GM12878 (cell line): ENCODE measurements around the gene LDLRAD3. TPM values are rescaled to one million over a fixed set of nuclear protein-coding genes. Genes with fewer than 3 reads are reported as not detected.

Source experiments
- ATAC-seq: fragments of 200-7000 bp; cut with Tn5 transposase; 3 replicates; pipeline ENCODE4 v1.9.1; 2020; ENCODE audit warnings: mild to moderate bottlenecking, moderate library complexity
- BruUV-seq: library from RNA; stranded (reverse); fragments of 400-500 nt; replicated peaks from 2 replicates; lab custom pipeline; 2021; lab: Mats Ljungman, UMichigan
- CTCF ChIA-PET: fragments of 300-600 bp; sonication (Branson Sonifier 250); formaldehyde crosslinking; extraction: SDS; loops from one replicate; lab custom pipeline; 2021; ENCODE audit warnings: inconsistent platforms; lab: Yijun Ruan, JAX
- POLR2A ChIA-PET: fragments of 350-600 bp; formaldehyde crosslinking; extraction: SDS; loops from one replicate; lab custom pipeline; 2021; ENCODE audit warnings: inconsistent platforms; lab: Charles Lee
- RAD21 ChIA-PET: fragments of 300-600 bp; sonication (Branson Sonifier 250); formaldehyde crosslinking; loops from one replicate; lab custom pipeline; 2023; ENCODE audit warnings: antibody characterized with exemption; ENCODE audit not compliant: unreplicated experiment; lab: Charles Lee
- SMC1A ChIA-PET: fragments of 300-600 bp; sonication (Branson Sonifier 250); formaldehyde crosslinking; loops from one replicate; lab custom pipeline; 2023; ENCODE audit not compliant: unreplicated experiment, uncharacterized antibody; lab: Charles Lee
- DNase-seq: peaks from one replicate; pipeline ENCODE4 v3.0.0-alpha.2; 2011; ENCODE audit warnings: low read depth, low spot score
- FAIRE-seq: peaks from 3 replicates; lab custom pipeline; 2011; peaks lifted over from hg19 to GRCh38; lab: Jason Lieb, UNC
- H2AFZ ChIP-seq: 2 replicates; pipeline ENCODE4 v1.6.0; 2011; ENCODE audit warnings: low read depth, low read length, control low read depth; ENCODE audit not compliant: control insufficient read depth
- H3K27ac ChIP-seq: 2 replicates; pipeline ENCODE4 v1.5.1; 2011; ENCODE audit warnings: control low read depth; ENCODE audit not compliant: control insufficient read depth, insufficient read depth
- H3K27me3 ChIP-seq, 2 experiments: replicated peaks in 1 of 2; 2 replicates each; pipeline versions ENCODE4 v1.6.0 to v1.6.1; 2011; ENCODE audit warnings: low read length in 1 of 2; ENCODE audit not compliant: control insufficient read depth in 2 of 2, insufficient read depth in 2 of 2
- H3K36me3 ChIP-seq, 2 experiments: 2 replicates each; pipeline ENCODE4 v1.5.1; 2011; ENCODE audit warnings: low read length in 1 of 2; ENCODE audit not compliant: control insufficient read depth in 2 of 2, insufficient read depth in 2 of 2
- H3K4me1 ChIP-seq: 2 replicates; pipeline ENCODE4 v1.6.1; 2011; ENCODE audit warnings: mild to moderate bottlenecking, low read length, moderate library complexity, mixed read lengths; ENCODE audit not compliant: control insufficient read depth, insufficient read depth
- H3K4me2 ChIP-seq: 2 replicates; pipeline ENCODE4 v1.6.0; 2011; ENCODE audit warnings: control low read depth; ENCODE audit not compliant: control insufficient read depth, insufficient read depth
- H3K4me3 ChIP-seq: fragments of 200-600 bp; sonication (generic); 2 replicates; pipeline ENCODE4 v1.5.1; 2016
- H3K79me2 ChIP-seq: 2 replicates; pipeline ENCODE4 v1.6.0; 2011; ENCODE audit warnings: low read length; ENCODE audit not compliant: control insufficient read depth, insufficient read depth
- H3K9ac ChIP-seq: 2 replicates; pipeline ENCODE4 v1.8.0; 2011; ENCODE audit warnings: low read length, control low read depth, mixed read lengths; ENCODE audit not compliant: control insufficient read depth, insufficient read depth
- H3K9me3 ChIP-seq: replicated peaks from 3 replicates; pipeline ENCODE4 v1.5.1; 2011; ENCODE audit warnings: mild to moderate bottlenecking, low read length; ENCODE audit not compliant: control insufficient read depth, insufficient read depth
- H4K20me1 ChIP-seq: 2 replicates; pipeline ENCODE4 v1.6.0; 2011; ENCODE audit not compliant: control insufficient read depth, insufficient read depth
- CHD2 ChIP-seq: IDR thresholded peaks from 2 replicates; pipeline ENCODE4 v1.6.1; 2011; ENCODE audit warnings: low read depth, low read length, improper control_type of control experiment, borderline replicate concordance
- DPF2 ChIP-seq: fragments of 450-650 bp; IDR thresholded peaks from 2 replicates; pipeline ENCODE4 v1.6.1; 2017; ENCODE audit warnings: mild to moderate bottlenecking
- IKZF1 ChIP-seq: fragments of 450-650 bp; conservative IDR thresholded peaks from 2 replicates; pipeline ENCODE4 v1.6.1; 2017; ENCODE audit warnings: antibody characterized with exemption, mild to moderate bottlenecking
- PAX5 ChIP-seq: IDR thresholded peaks from 2 replicates; pipeline ENCODE4 v1.6.1; 2011; ENCODE audit warnings: low read depth, low read length, borderline replicate concordance
- SREBF1 ChIP-seq: IDR thresholded peaks from 2 replicates; pipeline ENCODE4 v1.6.1; 2012; ENCODE audit warnings: mild to moderate bottlenecking, low read length
- YY1 ChIP-seq: IDR thresholded peaks from 2 replicates; pipeline ENCODE4 v1.6.1; 2011; ENCODE audit warnings: low read depth, mild to moderate bottlenecking, low read length
- WGBS: methylation state at CpG from one replicate; pipeline ENCODE4 v1.1.6; 2016; ENCODE audit warnings: low lambda C conversion rate; ENCODE audit not compliant: insufficient replicate concordance, insufficient coverage; ENCODE audit errors: missing lambda C conversion rate; 5-methylcytosine and 5-hydroxymethylcytosine counted together
- in situ Hi-C: fragments of 300-500 bp; cut with MboI; formaldehyde crosslinking; loops from 9 replicates; pipeline ENCODE4 v1.14.3; 2018; ENCODE audit warnings: mixed read lengths
- intact Hi-C: fragments of 100-400 bp; cut with micrococcal nuclease; formaldehyde crosslinking; loops from one replicate; pipeline ENCODE4 v1.14.2; 2022; ENCODE audit not compliant: unreplicated experiment
- polyA plus RNA-seq, 11 experiments: library from polyadenylated mRNA; depleted of rRNA in 4 of 11; unstranded in 6 of 11; stranded (reverse) in 5 of 11; fragments of >200 nt; fragmentation: Nextera tagmentation in 4 of 11; fragmentation: Illumina TruSeq in 1 of 11; extraction: Ambion mirVana in 4 of 11; extraction: Trizol in 1 of 11; gene quantifications; 1 replicate in 1 of 11; 2 replicates in 10 of 11; pipeline versions ENCODE4 v1.2.1 to v1.2.3, GENCODE V29; 2011 to 2016; ENCODE audit warnings: inconsistent platforms in 2 of 11, missing spikeins in 2 of 11, low read depth in 1 of 11
- total RNA-seq, 4 experiments: library from RNA; depleted of rRNA in 3 of 4; stranded (reverse); fragments of >200 nt in 3 of 4; fragmentation: Illumina TruSeq in 1 of 4; extraction: Trizol in 1 of 4; gene quantifications; 2 replicates each; pipeline versions ENCODE4 v1.2.1 to v1.2.3, GENCODE V29; 2013 to 2021
- TF ChIP-seq, protein P1 (sequence below): IDR thresholded peaks from 2 replicates; pipeline ENCODE4 v1.6.1; 2011; ENCODE audit warnings: low read depth, mild to moderate bottlenecking, low read length, moderate library complexity, borderline replicate concordance; ENCODE audit errors: extremely low read depth
- TF ChIP-seq, protein P2 (sequence below): fragments of 150-350 bp; IDR thresholded peaks from 2 replicates; pipeline ENCODE4 v1.6.1; 2014; ENCODE audit warnings: mild to moderate bottlenecking, low read depth, low read length
- TF ChIP-seq, protein P3 (sequence below): fragments of 450-650 bp; IDR thresholded peaks from 2 replicates; pipeline ENCODE4 v1.6.1; 2017; ENCODE audit warnings: mild to moderate bottlenecking, moderate library complexity
- TF ChIP-seq, protein P4 (sequence below): IDR thresholded peaks from 2 replicates; pipeline ENCODE4 v1.6.1; 2012; ENCODE audit warnings: low read depth, low read length, improper control_type of control experiment

LDLRAD3 gene
- total and polyA plus RNA-seq, 10 of the 15 experiments (the other 5 are each of a cell fraction or from before 2014, with no cell fraction given) = 2.5 to 17.2 (median 10.7) TPM

DNA sequence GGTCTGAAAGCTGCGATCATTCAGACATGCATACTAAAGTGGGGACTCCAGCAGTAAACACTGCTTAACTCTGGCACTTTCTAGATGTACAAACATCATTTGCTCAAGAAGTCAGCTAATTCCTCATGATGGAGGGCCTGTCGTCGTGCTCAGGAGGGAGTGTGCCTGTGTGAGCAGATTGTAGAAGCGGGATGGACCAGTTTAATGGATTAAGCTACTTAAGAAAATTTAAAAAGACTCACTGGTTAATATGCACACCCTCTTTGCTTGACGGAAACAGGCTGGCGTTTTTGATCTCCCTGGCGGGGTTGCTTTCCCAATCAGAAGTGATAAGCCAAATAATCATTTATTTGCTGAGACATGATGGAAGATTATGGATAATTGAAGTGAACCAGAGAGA is 79.0 kb downstream of the LDLRAD3 start (continued):
- TF ChIP-seq, protein P1, sequence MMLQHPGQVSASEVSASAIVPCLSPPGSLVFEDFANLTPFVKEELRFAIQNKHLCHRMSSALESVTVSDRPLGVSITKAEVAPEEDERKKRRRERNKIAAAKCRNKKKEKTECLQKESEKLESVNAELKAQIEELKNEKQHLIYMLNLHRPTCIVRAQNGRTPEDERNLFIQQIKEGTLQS = no peak
- no peak for TF ChIP-seq DPF2

DNA sequence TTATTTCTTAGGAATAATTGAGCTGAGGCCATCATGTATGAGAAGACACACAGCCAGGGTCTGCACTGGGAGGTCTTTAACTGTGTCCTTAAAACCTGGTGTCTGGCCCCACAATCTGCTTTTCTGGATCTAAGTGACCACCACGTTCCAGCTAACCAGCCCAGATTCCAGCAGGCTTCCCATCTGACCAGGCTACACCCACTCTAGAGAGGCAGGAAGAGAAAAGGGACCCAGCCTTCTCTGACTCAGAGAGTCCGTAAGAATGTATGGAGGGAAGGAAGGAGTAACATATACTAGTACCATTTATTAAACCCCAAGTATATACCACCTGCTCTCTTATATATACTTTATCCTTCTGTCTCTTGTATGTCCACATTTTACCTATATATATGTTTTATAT is 80.1 kb downstream of the LDLRAD3 start:
- SMC1A ChIA-PET = interaction anchor here (1.2 to 2.1 kb wide), 5 partner anchors 17 to 26 kb away, joined by 3 to 4 read pairs (median 3); no protein-coding TSS in a partner anchor
- in situ Hi-C loops (no loop called here), intact Hi-C loops (no loop called here)
- TF ChIP-seq, protein P2, sequence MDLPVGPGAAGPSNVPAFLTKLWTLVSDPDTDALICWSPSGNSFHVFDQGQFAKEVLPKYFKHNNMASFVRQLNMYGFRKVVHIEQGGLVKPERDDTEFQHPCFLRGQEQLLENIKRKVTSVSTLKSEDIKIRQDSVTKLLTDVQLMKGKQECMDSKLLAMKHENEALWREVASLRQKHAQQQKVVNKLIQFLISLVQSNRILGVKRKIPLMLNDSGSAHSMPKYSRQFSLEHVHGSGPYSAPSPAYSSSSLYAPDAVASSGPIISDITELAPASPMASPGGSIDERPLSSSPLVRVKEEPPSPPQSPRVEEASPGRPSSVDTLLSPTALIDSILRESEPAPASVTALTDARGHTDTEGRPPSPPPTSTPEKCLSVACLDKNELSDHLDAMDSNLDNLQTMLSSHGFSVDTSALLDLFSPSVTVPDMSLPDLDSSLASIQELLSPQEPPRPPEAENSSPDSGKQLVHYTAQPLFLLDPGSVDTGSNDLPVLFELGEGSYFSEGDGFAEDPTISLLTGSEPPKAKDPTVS = no peak
- TF ChIP-seq CHD2 (no peak), PAX5 (no peak), IKZF1 (no peak), YY1 (no peak), SREBF1 (no peak)
- TF ChIP-seq, protein P3, sequence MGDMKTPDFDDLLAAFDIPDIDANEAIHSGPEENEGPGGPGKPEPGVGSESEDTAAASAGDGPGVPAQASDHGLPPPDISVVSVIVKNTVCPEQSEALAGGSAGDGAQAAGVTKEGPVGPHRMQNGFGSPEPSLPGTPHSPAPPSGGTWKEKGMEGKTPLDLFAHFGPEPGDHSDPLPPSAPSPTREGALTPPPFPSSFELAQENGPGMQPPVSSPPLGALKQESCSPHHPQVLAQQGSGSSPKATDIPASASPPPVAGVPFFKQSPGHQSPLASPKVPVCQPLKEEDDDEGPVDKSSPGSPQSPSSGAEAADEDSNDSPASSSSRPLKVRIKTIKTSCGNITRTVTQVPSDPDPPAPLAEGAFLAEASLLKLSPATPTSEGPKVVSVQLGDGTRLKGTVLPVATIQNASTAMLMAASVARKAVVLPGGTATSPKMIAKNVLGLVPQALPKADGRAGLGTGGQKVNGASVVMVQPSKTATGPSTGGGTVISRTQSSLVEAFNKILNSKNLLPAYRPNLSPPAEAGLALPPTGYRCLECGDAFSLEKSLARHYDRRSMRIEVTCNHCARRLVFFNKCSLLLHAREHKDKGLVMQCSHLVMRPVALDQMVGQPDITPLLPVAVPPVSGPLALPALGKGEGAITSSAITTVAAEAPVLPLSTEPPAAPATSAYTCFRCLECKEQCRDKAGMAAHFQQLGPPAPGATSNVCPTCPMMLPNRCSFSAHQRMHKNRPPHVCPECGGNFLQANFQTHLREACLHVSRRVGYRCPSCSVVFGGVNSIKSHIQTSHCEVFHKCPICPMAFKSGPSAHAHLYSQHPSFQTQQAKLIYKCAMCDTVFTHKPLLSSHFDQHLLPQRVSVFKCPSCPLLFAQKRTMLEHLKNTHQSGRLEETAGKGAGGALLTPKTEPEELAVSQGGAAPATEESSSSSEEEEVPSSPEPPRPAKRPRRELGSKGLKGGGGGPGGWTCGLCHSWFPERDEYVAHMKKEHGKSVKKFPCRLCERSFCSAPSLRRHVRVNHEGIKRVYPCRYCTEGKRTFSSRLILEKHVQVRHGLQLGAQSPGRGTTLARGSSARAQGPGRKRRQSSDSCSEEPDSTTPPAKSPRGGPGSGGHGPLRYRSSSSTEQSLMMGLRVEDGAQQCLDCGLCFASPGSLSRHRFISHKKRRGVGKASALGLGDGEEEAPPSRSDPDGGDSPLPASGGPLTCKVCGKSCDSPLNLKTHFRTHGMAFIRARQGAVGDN = no peak
- TF ChIP-seq, protein P4, sequence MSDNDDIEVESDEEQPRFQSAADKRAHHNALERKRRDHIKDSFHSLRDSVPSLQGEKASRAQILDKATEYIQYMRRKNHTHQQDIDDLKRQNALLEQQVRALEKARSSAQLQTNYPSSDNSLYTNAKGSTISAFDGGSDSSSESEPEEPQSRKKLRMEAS = no peak
- DNase-seq (no peak), ATAC-seq (no peak), FAIRE-seq (no peak)
- no peak overlapping the region for H3K27ac ChIP-seq
- no peak overlapping the region for H3K4me3 ChIP-seq
- H3K27me3 ChIP-seq = no peaks in the 10 kb centered on the region; a peak in 1 of 4 replicates
- H2AFZ ChIP-seq = no peak overlapping the region
- POLR2A ChIA-PET = no interaction called here
- no peaks in the 10 kb centered on the region for H3K4me1 ChIP-seq
- no TSS peak for BruUV-seq
- no peak overlapping the region for H3K4me2 ChIP-seq
- CTCF ChIA-PET = interaction anchor here (1.2 to 2.5 kb wide), 2 partner anchors 161 to 202 kb away, joined by 3 to 10 read pairs; no protein-coding TSS in a partner anchor
- H3K9me3 ChIP-seq = no peaks in the 10 kb centered on the region; the same call in 2 of the 3 replicates
- no peaks in the 10 kb centered on the region for H3K36me3 ChIP-seq
- no peaks in the 10 kb centered on the region for H3K79me2 ChIP-seq
- 0% methylated on average over 2 of the region's 2 CpGs for WGBS
- RAD21 ChIA-PET = interaction anchor here (1.0 kb wide), 1 partner anchor 202 kb away, joined by 6 read pairs; no protein-coding TSS in a partner anchor
- H4K20me1 ChIP-seq = no peaks in the 10 kb centered on the region
- H3K9ac ChIP-seq = no peak overlapping the region
